GM12878 (cell line): Measurements from ENCODE around the gene ZBTB7B. TPM values are rescaled to one million over a fixed set of nuclear protein-coding genes. Genes with fewer than 3 reads are reported as not detected.

Experiments used
- BCL11A ChIP-seq: IDR thresholded peaks from 2 replicates; pipeline ENCODE4 v1.6.1; 2011; ENCODE audit warnings: low read depth, low read length
- CBX3 ChIP-seq: fragments of 200-600 bp; sonication (generic); IDR thresholded peaks from 2 replicates; pipeline ENCODE4 v1.6.1; 2016; ENCODE audit warnings: low read depth, borderline replicate concordance
- CHD1 ChIP-seq: IDR thresholded peaks from 2 replicates; pipeline ENCODE4 v1.6.1; 2012; ENCODE audit warnings: low read depth, low read length, improper control_type of control experiment
- CHD2 ChIP-seq: IDR thresholded peaks from 2 replicates; pipeline ENCODE4 v1.6.1; 2011; ENCODE audit warnings: low read depth, low read length, improper control_type of control experiment, borderline replicate concordance
- CTCF ChIP-seq, 3 experiments: IDR thresholded peaks in 2 of 3; conservative IDR thresholded peaks in 1 of 3; 2 replicates each; pipeline ENCODE4 v1.5.1; 2011; ENCODE audit warnings: low read depth in 3 of 3, low read length in 3 of 3, mild to moderate bottlenecking in 3 of 3, control low read depth in 2 of 3, moderate library complexity in 2 of 3, inconsistent platforms in 1 of 3, mixed read lengths in 1 of 3; ENCODE audit not compliant: control insufficient read depth in 2 of 3, insufficient read depth in 1 of 3; ENCODE audit errors: extremely low read depth in 1 of 3
- ELK1 ChIP-seq: IDR thresholded peaks from 2 replicates; pipeline ENCODE4 v1.6.1; 2012; ENCODE audit warnings: low read depth, low read length, improper control_type of control experiment
- ESRRA ChIP-seq: IDR thresholded peaks from 2 replicates; pipeline ENCODE4 v1.6.1; 2012; ENCODE audit warnings: mild to moderate bottlenecking, low read length, improper control_type of control experiment
- IKZF2 ChIP-seq, 2 experiments: fragments of 450-650 bp; IDR thresholded peaks; 2 replicates each; pipeline ENCODE4 v1.6.1; 2017; ENCODE audit warnings: mild to moderate bottlenecking in 2 of 2, moderate library complexity in 2 of 2
- IRF4 ChIP-seq: IDR thresholded peaks from 2 replicates; pipeline ENCODE4 v1.6.1; 2011; ENCODE audit warnings: low read depth, low read length
- KDM1A ChIP-seq: fragments of 200-600 bp; sonication (generic); IDR thresholded peaks from 2 replicates; pipeline ENCODE4 v1.6.1; 2016; ENCODE audit warnings: borderline replicate concordance
- MEF2B ChIP-seq: fragments of 450-650 bp; IDR thresholded peaks from 2 replicates; pipeline ENCODE4 v1.6.1; 2018; ENCODE audit warnings: mild to moderate bottlenecking, moderate library complexity; ENCODE audit not compliant: partially characterized antibody, poor library complexity, severe bottlenecking
- NR2F1 ChIP-seq: fragments of 450-650 bp; conservative IDR thresholded peaks from 2 replicates; pipeline ENCODE4 v1.6.1; 2017; ENCODE audit warnings: mild to moderate bottlenecking
- PAX5 ChIP-seq: IDR thresholded peaks from 2 replicates; pipeline ENCODE4 v1.6.1; 2011; ENCODE audit warnings: low read depth, low read length, borderline replicate concordance
- PKNOX1 ChIP-seq: fragments of 450-650 bp; IDR thresholded peaks from 2 replicates; pipeline ENCODE4 v1.6.1; 2016; ENCODE audit warnings: mild to moderate bottlenecking
- POLR2AphosphoS2 ChIP-seq: IDR thresholded peaks from 2 replicates; pipeline ENCODE4 v1.6.1; 2011; ENCODE audit warnings: low read depth, mild to moderate bottlenecking, low read length, improper control_type of control experiment, moderate library complexity
- RCOR1 ChIP-seq: conservative IDR thresholded peaks from 2 replicates; pipeline ENCODE4 v1.6.1; 2012; ENCODE audit warnings: low read depth, low read length, improper control_type of control experiment
- RELB ChIP-seq: fragments of 450-650 bp; IDR thresholded peaks from 2 replicates; pipeline ENCODE4 v1.6.1; 2017; ENCODE audit warnings: low read depth, mild to moderate bottlenecking, moderate library complexity
- RUNX3 ChIP-seq: IDR thresholded peaks from 2 replicates; pipeline ENCODE4 v1.6.1; 2012; ENCODE audit warnings: low read length, inconsistent platforms
- SMAD1 ChIP-seq: fragments of 450-650 bp; IDR thresholded peaks from 2 replicates; pipeline ENCODE4 v1.6.1; 2018; ENCODE audit warnings: mild to moderate bottlenecking, low read depth; ENCODE audit not compliant: partially characterized antibody
- SMAD5 ChIP-seq: IDR thresholded peaks from 2 replicates; pipeline ENCODE4 v1.6.1; 2016; ENCODE audit warnings: antibody characterized with exemption, low read depth
- SMARCA5 ChIP-seq: fragments of 450-650 bp; IDR thresholded peaks from 2 replicates; pipeline ENCODE4 v1.6.1; 2017; ENCODE audit warnings: mild to moderate bottlenecking
- SMC3 ChIP-seq: IDR thresholded peaks from 2 replicates; pipeline ENCODE4 v1.6.1; 2011; ENCODE audit warnings: low read length, improper control_type of control experiment, borderline replicate concordance
- TCF3 ChIP-seq: IDR thresholded peaks from 2 replicates; pipeline ENCODE4 v1.6.1; 2012; ENCODE audit warnings: low read depth, mild to moderate bottlenecking, low read length, borderline replicate concordance; ENCODE audit not compliant: insufficient read depth
- YY1 ChIP-seq: IDR thresholded peaks from 2 replicates; pipeline ENCODE4 v1.6.1; 2011; ENCODE audit warnings: low read depth, mild to moderate bottlenecking, low read length
- ZZZ3 ChIP-seq: IDR thresholded peaks from 2 replicates; pipeline ENCODE4 v1.6.1; 2011; ENCODE audit warnings: low read depth; ENCODE audit not compliant: control insufficient read depth, insufficient read length
- polyA plus RNA-seq, 11 experiments: library from polyadenylated mRNA; depleted of rRNA in 4 of 11; unstranded in 6 of 11; stranded (reverse) in 5 of 11; fragments of >200 nt; fragmentation: Nextera tagmentation in 4 of 11; fragmentation: Illumina TruSeq in 1 of 11; extraction: Ambion mirVana in 4 of 11; extraction: Trizol in 1 of 11; gene quantifications; 1 replicate in 1 of 11; 2 replicates in 10 of 11; pipeline versions ENCODE4 v1.2.1 to v1.2.3, GENCODE V29; 2011 to 2016; ENCODE audit warnings: inconsistent platforms in 2 of 11, missing spikeins in 2 of 11, low read depth in 1 of 11
- total RNA-seq, 4 experiments: library from RNA; depleted of rRNA in 3 of 4; stranded (reverse); fragments of >200 nt in 3 of 4; fragmentation: Illumina TruSeq in 1 of 4; extraction: Trizol in 1 of 4; gene quantifications; 2 replicates each; pipeline versions ENCODE4 v1.2.1 to v1.2.3, GENCODE V29; 2013 to 2021

Gene ZBTB7B
- total and polyA plus RNA-seq, 10 of the 15 experiments (the other 5 are each of a cell fraction or from before 2014, with no cell fraction given) = 0.11 to 44.9 (median 11.3) TPM

GRCh38 chr1:155061381-155062150, 59.0 kb downstream of the ZBTB7B start (continued):
- no peak for TF ChIP-seq ZZZ3
- TF ChIP-seq RCOR1 = 0 out of 2 replicates have a peak, but pooled peaks have one; percentile 34
- peak; percentile 14; the same call in 1 of the 2 replicates for TF ChIP-seq RELB
- no peak for TF ChIP-seq SMAD5
- TF ChIP-seq MEF2B = peak; percentile 98
- TF ChIP-seq SMARCA5 = peak; percentile 37; the same call in 1 of the 2 replicates
- 0 out of 2 replicates have a peak, but pooled peaks have one; percentile 52 for TF ChIP-seq PKNOX1
- peak; percentile 88 for TF ChIP-seq NR2F1
- no peak for TF ChIP-seq CHD1
- peak; percentile 51; the same call in 1 of the 2 replicates for TF ChIP-seq POLR2AphosphoS2
- no peak for TF ChIP-seq TCF3
- TF ChIP-seq IRF4 = peak; percentile 59; the same call in 1 of the 2 replicates
- peak; percentile 47; the same call in 1 of the 2 replicates for TF ChIP-seq ESRRA
- 0 out of 2 replicates have a peak, but pooled peaks have one; percentile 25 for TF ChIP-seq PAX5
- TF ChIP-seq BCL11A = 0 out of 2 replicates have a peak, but pooled peaks have one; percentile 14
- peak; percentile 95 for TF ChIP-seq RUNX3
- no peak for TF ChIP-seq KDM1A
- TF ChIP-seq CBX3 = no peak
- TF ChIP-seq IKZF2 (IDR thresholded peaks at IDR 0.05) = 0 out of 4 replicates have a peak, but pooled peaks of 1 of the 2 experiments have one; percentile 6
- TF ChIP-seq SMAD1 = peak; percentile 78
- TF ChIP-seq CTCF (IDR thresholded peaks at IDR 0.05 in 2 of 3, conservative IDR thresholded peaks at IDR 0.05 in 1 of 3; ENCODE audit: control insufficient read depth in 2 of 3, extremely low read depth in 1 of 3, insufficient read depth in 1 of 3, low read depth in 3 of 3, low read length in 3 of 3) = peak; percentile 99 to 100 (median 99); a peak in 5 of 6 replicates
- peak; percentile 78 for TF ChIP-seq YY1
- no peak for TF ChIP-seq CHD2
- TF ChIP-seq ELK1 = no peak
- peak; percentile 95 for TF ChIP-seq SMC3
